K562 (cell line): ENCODE measurements around the gene MED22. TPM values are rescaled to one million over a fixed set of nuclear protein-coding genes. Genes with fewer than 3 reads are reported as not detected.
A peak's percentile ranks its signal among the peaks of the same experiment; 100 is the strongest.

Experiments used
- ATAC-seq: fragments of 200-7000 bp; cut with Tn5 transposase; 3 replicates; pipeline ENCODE4 v1.9.1; 2020; ENCODE audit warnings: moderate library complexity
- BruUV-seq: library from RNA; stranded (reverse); fragments of 400-500 nt; replicated peaks from 2 replicates; lab custom pipeline; 2021; lab: Mats Ljungman, UMichigan
- CTCF ChIA-PET: fragments of 300-600 bp; formaldehyde crosslinking; extraction: SDS; loops from one replicate; lab custom pipeline; 2021; ENCODE audit warnings: low intra/inter-chr PET ratio; lab: Yijun Ruan, JAX
- POLR2A ChIA-PET: fragments of 300-600, 350-650 bp; sonication (Branson Sonifier 250); formaldehyde crosslinking; extraction: SDS; loops from one replicate; lab custom pipeline; 2021; ENCODE audit warnings: antibody characterized with exemption, inconsistent platforms; lab: Yijun Ruan, JAX
- DNase-seq, 4 experiments: peaks; one replicate each; pipeline versions ENCODE4 v3.0.0 to v3.0.0-alpha.2; 2011 to 2018; ENCODE audit warnings: low spot score in 3 of 4, mixed read lengths in 3 of 4; ENCODE audit errors: extremely low read depth in 1 of 4
- FAIRE-seq: peaks from 2 replicates; lab custom pipeline; 2011; peaks lifted over from hg19 to GRCh38; lab: Jason Lieb, UNC
- H2AFZ ChIP-seq: 2 replicates; pipeline ENCODE4 v1.6.0; 2011; ENCODE audit warnings: low read depth, low read length, control low read depth, inconsistent platforms
- H3K27ac ChIP-seq: fragments of 200-600 bp; 3 replicates; pipeline ENCODE4 v1.8.0; 2011; ENCODE audit warnings: low read depth, mild to moderate bottlenecking, control low read depth, inconsistent platforms, low read length, moderate library complexity, mixed read lengths; ENCODE audit errors: extremely low read depth
- H3K27me3 ChIP-seq, 2 experiments: fragments of 300-600 bp in 1 of 2; 2 replicates in 1 of 2; 3 replicates in 1 of 2; pipeline versions ENCODE4 v1.6.0 to v1.8.0; 2011; ENCODE audit warnings: inconsistent platforms in 2 of 2, low read length in 2 of 2, mild to moderate bottlenecking in 1 of 2, mixed read lengths in 1 of 2, moderate library complexity in 1 of 2; ENCODE audit not compliant: control insufficient read depth in 2 of 2, insufficient read depth in 2 of 2
- H3K36me3 ChIP-seq: fragments of 300-600 bp; 3 replicates; pipeline ENCODE4 v1.8.0; 2011; ENCODE audit warnings: mild to moderate bottlenecking, low read length, inconsistent platforms; ENCODE audit not compliant: control insufficient read depth, insufficient read depth
- H3K4me1 ChIP-seq, 2 experiments: fragments of 200-600 bp in 1 of 2; replicated peaks in 1 of 2; 2 replicates in 1 of 2; 3 replicates in 1 of 2; pipeline versions ENCODE4 v1.5.1 to v1.8.0; 2011; ENCODE audit warnings: inconsistent platforms in 2 of 2, low read length in 2 of 2, mild to moderate bottlenecking in 1 of 2, mixed read lengths in 1 of 2, moderate library complexity in 1 of 2; ENCODE audit not compliant: control insufficient read depth in 2 of 2, insufficient read depth in 2 of 2
- H3K4me2 ChIP-seq: 2 replicates; pipeline ENCODE4 v1.6.1; 2011; ENCODE audit warnings: low read length, control low read depth, inconsistent platforms, mixed read lengths; ENCODE audit not compliant: insufficient read depth
- H3K4me3 ChIP-seq: fragments of 200-600 bp; sonication (generic), shearing (Covaris generic); 2 replicates; pipeline ENCODE4 v1.5.1; 2016; ENCODE audit warnings: control low read depth, inconsistent platforms
- H3K79me2 ChIP-seq: fragments of 200-600 bp; 3 replicates; pipeline ENCODE4 v1.8.0; 2011; ENCODE audit warnings: low read length, inconsistent platforms; ENCODE audit not compliant: control insufficient read depth, insufficient read depth
- H3K9ac ChIP-seq, 2 experiments: 2 replicates each; pipeline versions ENCODE4 v1.6.0 to v1.6.1; 2011; ENCODE audit warnings: low read depth in 2 of 2, low read length in 2 of 2, control low read depth in 1 of 2, inconsistent platforms in 1 of 2, mild to moderate bottlenecking in 1 of 2, mixed read lengths in 1 of 2; ENCODE audit not compliant: insufficient read depth in 1 of 2
- H3K9me1 ChIP-seq: one replicate; pipeline ENCODE4 v1.6.0; 2011; ENCODE audit warnings: inconsistent platforms, mild to moderate bottlenecking, low read length, moderate library complexity; ENCODE audit not compliant: control insufficient read depth, insufficient read depth
- H3K9me3 ChIP-seq: replicated peaks from 2 replicates; pipeline ENCODE4 v1.5.1; 2011; ENCODE audit warnings: low read depth, low read length, inconsistent platforms; ENCODE audit not compliant: control insufficient read depth, insufficient read depth
- H4K20me1 ChIP-seq: replicated peaks from 2 replicates; pipeline ENCODE4 v1.6.1; 2011; ENCODE audit warnings: low read length, inconsistent platforms, mixed read lengths; ENCODE audit not compliant: control insufficient read depth, insufficient read depth
- ARID2 ChIP-seq: fragments of 450-650 bp; IDR thresholded peaks from 2 replicates; pipeline ENCODE4 v1.6.1; 2017; ENCODE audit warnings: antibody characterized with exemption, mild to moderate bottlenecking
- ELF1 ChIP-seq: fragments of 200-800 bp; sonication (Bioruptor generic); IDR thresholded peaks from 2 replicates; pipeline ENCODE4 v1.6.1; 2016; ENCODE audit warnings: missing genetic modification characterization, missing compliant biosample characterization
- HOXB6 ChIP-seq: fragments of 250-450 bp; sonication (Bioruptor Pico); IDR thresholded peaks from 2 replicates; pipeline ENCODE4 v1.5.1; 2022; ENCODE audit warnings: mild to moderate bottlenecking, borderline replicate concordance
- KDM4B ChIP-seq, 2 experiments: fragments of 450-650 bp in 1 of 2; sonication (generic) in 1 of 2; IDR thresholded peaks; 2 replicates each; pipeline ENCODE4 v1.6.1; 2016 to 2017; ENCODE audit warnings: borderline replicate concordance in 2 of 2, antibody characterized with exemption in 1 of 2, low read depth in 1 of 2, mild to moderate bottlenecking in 1 of 2
- MAFK ChIP-seq: IDR thresholded peaks from 2 replicates; pipeline ENCODE4 v1.6.1; 2011; ENCODE audit warnings: low read length, improper control_type of control experiment
- POLR2A ChIP-seq: fragments of 450-650 bp; conservative IDR thresholded peaks from 2 replicates; pipeline ENCODE4 v1.6.1; 2016
- POLR2AphosphoS5 ChIP-seq: IDR thresholded peaks from 2 replicates; pipeline ENCODE4 v1.6.1; 2011; ENCODE audit warnings: mild to moderate bottlenecking, low read depth, low read length, moderate library complexity; ENCODE audit not compliant: control insufficient read depth, insufficient read depth
- RBFOX2 ChIP-seq: fragments of 200-400 bp; formaldehyde crosslinking; IDR thresholded peaks from 2 replicates; pipeline ENCODE4 v1.6.1; 2017; ENCODE audit warnings: low read depth, mild to moderate bottlenecking, low read length, moderate library complexity
- RBM25 ChIP-seq: fragments of 200-400 bp; formaldehyde crosslinking; IDR thresholded peaks from 2 replicates; pipeline ENCODE4 v1.6.1; 2018; ENCODE audit warnings: low read length, low read depth, moderate library complexity; ENCODE audit not compliant: severe bottlenecking
- TCFL5 ChIP-seq: fragments of 250-450 bp; sonication (Bioruptor Pico); conservative IDR thresholded peaks from 2 replicates; pipeline ENCODE4 v1.6.1; 2021; ENCODE audit warnings: mild to moderate bottlenecking, moderate library complexity, matching md5 sums
- ZFP1 ChIP-seq: fragments of 450-650 bp; formaldehyde crosslinking; IDR thresholded peaks from 2 replicates; pipeline ENCODE4 v1.4.0; 2020; ENCODE audit warnings: mild to moderate bottlenecking, mixed read lengths
- ZFPM2 ChIP-seq: fragments of 250-450 bp; sonication (Bioruptor Pico); IDR thresholded peaks from 2 replicates; pipeline ENCODE4 v1.5.1; 2022; ENCODE audit warnings: mild to moderate bottlenecking
- ZNF121 ChIP-seq: sonication (generic); formaldehyde crosslinking; conservative IDR thresholded peaks from 2 replicates; pipeline ENCODE4 v1.8.0; 2022; ENCODE audit warnings: missing genetic modification reagents
- ZNF551 ChIP-seq: fragments of 250-450 bp; sonication (Bioruptor Pico); IDR thresholded peaks from 2 replicates; pipeline ENCODE4 v1.5.0; 2021; ENCODE audit warnings: mild to moderate bottlenecking, moderate library complexity
- WGBS: fragments of 100-300 bp; shearing (Covaris generic); methylation state at CpG from one replicate; pipeline ENCODE4 v1.1.6; 2016; ENCODE audit warnings: low coverage, mixed read lengths; ENCODE audit not compliant: insufficient coverage; ENCODE audit errors: missing lambda C conversion rate; 5-methylcytosine and 5-hydroxymethylcytosine counted together
- in situ Hi-C: fragments of 300-500 bp; cut with MboI; formaldehyde crosslinking; loops from 4 replicates; pipeline ENCODE4 v1.15.0; 2018; ENCODE audit warnings: inconsistent platforms, mixed read lengths
- intact Hi-C: fragments of 100-400 bp; cut with micrococcal nuclease; formaldehyde crosslinking; loops from 2 replicates; pipeline ENCODE4 v1.14.2; 2022
- polyA plus RNA-seq, 8 experiments: library from polyadenylated mRNA; depleted of rRNA in 4 of 8; stranded (reverse) in 5 of 8; unstranded in 3 of 8; fragments of >200 nt; fragmentation: Nextera tagmentation in 2 of 8; fragmentation: Illumina TruSeq in 1 of 8; extraction: Ambion mirVana in 2 of 8; extraction: Trizol in 1 of 8; gene quantifications; 2 replicates each; pipeline versions ENCODE4 v1.2.1 to v1.2.3, GENCODE V29; 2011 to 2014; ENCODE audit warnings: inconsistent platforms in 1 of 8, missing spikeins in 1 of 8
- total RNA-seq, 7 experiments: library from RNA; depleted of rRNA in 6 of 7; stranded (reverse); fragments of >200 nt in 6 of 7; fragmentation: Illumina TruSeq in 2 of 7; extraction: Trizol in 2 of 7; gene quantifications; 2 replicates each; pipeline versions ENCODE4 v1.2.1 to v1.2.3, GENCODE V29; 2011 to 2021; ENCODE audit warnings: low replicate concordance in 1 of 7
- TF ChIP-seq, protein P1 (sequence below): sonication (generic); formaldehyde crosslinking; IDR thresholded peaks from 2 replicates; pipeline ENCODE4 v1.8.0; 2022; ENCODE audit warnings: missing genetic modification reagents, mild to moderate bottlenecking, moderate library complexity, borderline replicate concordance
- TF ChIP-seq, protein P2 (sequence below): fragments of 250-450 bp; sonication (Bioruptor Pico); IDR thresholded peaks from 2 replicates; pipeline ENCODE4 v1.8.0; 2021; ENCODE audit warnings: moderate library complexity, mild to moderate bottlenecking, inconsistent platforms
- TF ChIP-seq, protein P3 (sequence below): fragments of 450-650 bp; IDR thresholded peaks from 2 replicates; pipeline ENCODE4 v1.6.1; 2018; ENCODE audit not compliant: partially characterized antibody

The MED22 gene
- total and polyA plus RNA-seq, 9 of the 15 experiments (the other 6 are each of a cell fraction or from before 2014, with no cell fraction given), result 0.73 to 35.6 (median 22.3) TPM

DNA sequence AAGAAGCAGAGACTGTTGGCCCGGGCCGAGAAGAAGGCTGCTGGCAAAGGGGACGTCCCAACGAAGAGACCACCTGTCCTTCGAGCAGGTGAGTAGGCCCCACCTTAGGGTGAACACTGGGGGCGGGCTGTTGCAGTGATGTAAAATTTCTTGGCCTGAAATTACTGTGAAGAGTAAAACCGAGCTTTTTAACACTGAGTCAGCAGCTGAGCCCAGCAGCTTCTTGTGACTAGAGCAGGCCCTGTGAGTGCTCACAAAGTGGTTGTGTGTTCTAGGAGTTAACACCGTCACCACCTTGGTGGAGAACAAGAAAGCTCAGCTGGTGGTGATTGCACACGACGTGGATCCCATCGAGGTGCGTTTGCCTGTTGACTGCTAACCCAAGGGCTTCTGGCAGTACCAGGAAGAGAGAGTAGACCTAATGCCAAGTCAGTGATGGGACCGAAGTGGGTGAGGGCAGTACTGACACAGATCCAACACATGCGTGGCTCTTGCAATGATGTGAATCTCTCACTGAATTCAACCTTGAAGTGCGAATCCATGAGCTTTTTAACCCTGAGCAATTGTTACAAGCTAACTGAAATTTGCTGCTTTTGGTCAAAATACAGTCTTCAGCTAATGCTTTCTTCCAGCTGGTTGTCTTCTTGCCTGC, 2.2 kb upstream of the MED22 start:
- in situ Hi-C loops (no loop called here), intact Hi-C loops (no loop called here)
- DNase-seq (no peak), ATAC-seq (no peak), FAIRE-seq (no peak)
- Histone ChIP-seq H3K79me2 (peaks cover 61% of the 10 kb centered on the region), H3K9me1 (peaks cover 3% of the 10 kb centered on the region), H4K20me1 (peaks cover 32% of the 10 kb centered on the region), H2AFZ (no peak overlapping the region), H3K4me1 (peaks cover 19 to 36% of the 10 kb centered on the region in 2 experiments; a peak in 4 of 5 replicates), H3K27me3 (no peaks in the 10 kb centered on the region), H3K9ac (peak overlapping the region; percentile 100), H3K9me3 (no peaks in the 10 kb centered on the region), H3K4me3 (peak overlapping the region; percentile 100; the same call in 1 of the 2 replicates), H3K4me2 (peak overlapping the region; percentile 93), H3K36me3 (peaks cover 71% of the 10 kb centered on the region), H3K27ac (peak overlapping the region; percentile 98)
- ChIA-PET CTCF (no interaction called here), POLR2A (interaction anchor here (0.8 to 7.4 kb wide), 12 partner anchors 10 to 163 kb away, joined by 3 to 33 read pairs (median 7); partner anchors contain the start of genes ABO, CACFD1 and STKLD1)
- WGBS, result 84% methylated on average over 13 of the region's 15 CpGs
- no TSS peak for BruUV-seq
- no peak for TF ChIP-seq ZFPM2 (CRISPR knock-in tag)
- no peak for TF ChIP-seq ZFP1 (CRISPR knock-in tag)
- no peak for TF ChIP-seq ELF1 (tag)
- TF ChIP-seq KDM4B (IDR thresholded peaks at IDR 0.05; ENCODE audit: borderline replicate concordance in 2 of 2, low read depth in 1 of 2), result no peak
- TF ChIP-seq ZNF551 (CRISPR knock-in tag), result no peak
- TF ChIP-seq, protein P1, sequence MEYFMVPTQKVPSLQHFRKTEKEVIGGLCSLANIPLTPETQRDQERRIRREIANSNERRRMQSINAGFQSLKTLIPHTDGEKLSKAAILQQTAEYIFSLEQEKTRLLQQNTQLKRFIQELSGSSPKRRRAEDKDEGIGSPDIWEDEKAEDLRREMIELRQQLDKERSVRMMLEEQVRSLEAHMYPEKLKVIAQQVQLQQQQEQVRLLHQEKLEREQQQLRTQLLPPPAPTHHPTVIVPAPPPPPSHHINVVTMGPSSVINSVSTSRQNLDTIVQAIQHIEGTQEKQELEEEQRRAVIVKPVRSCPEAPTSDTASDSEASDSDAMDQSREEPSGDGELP (CRISPR knock-in tag), result 0 out of 2 replicates have a peak, but pooled peaks have one; percentile 12
- TF ChIP-seq HOXB6 (CRISPR knock-in tag), result no peak
- TF ChIP-seq POLR2A, result peak; percentile 14; the same call in 1 of the 2 replicates
- no peak for TF ChIP-seq ARID2
- TF ChIP-seq, protein P2, sequence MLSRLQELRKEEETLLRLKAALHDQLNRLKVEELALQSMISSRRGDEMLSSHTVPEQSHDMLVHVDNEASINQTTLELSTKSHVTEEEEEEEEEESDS (CRISPR knock-in tag), result no peak
- TF ChIP-seq, protein P3, sequence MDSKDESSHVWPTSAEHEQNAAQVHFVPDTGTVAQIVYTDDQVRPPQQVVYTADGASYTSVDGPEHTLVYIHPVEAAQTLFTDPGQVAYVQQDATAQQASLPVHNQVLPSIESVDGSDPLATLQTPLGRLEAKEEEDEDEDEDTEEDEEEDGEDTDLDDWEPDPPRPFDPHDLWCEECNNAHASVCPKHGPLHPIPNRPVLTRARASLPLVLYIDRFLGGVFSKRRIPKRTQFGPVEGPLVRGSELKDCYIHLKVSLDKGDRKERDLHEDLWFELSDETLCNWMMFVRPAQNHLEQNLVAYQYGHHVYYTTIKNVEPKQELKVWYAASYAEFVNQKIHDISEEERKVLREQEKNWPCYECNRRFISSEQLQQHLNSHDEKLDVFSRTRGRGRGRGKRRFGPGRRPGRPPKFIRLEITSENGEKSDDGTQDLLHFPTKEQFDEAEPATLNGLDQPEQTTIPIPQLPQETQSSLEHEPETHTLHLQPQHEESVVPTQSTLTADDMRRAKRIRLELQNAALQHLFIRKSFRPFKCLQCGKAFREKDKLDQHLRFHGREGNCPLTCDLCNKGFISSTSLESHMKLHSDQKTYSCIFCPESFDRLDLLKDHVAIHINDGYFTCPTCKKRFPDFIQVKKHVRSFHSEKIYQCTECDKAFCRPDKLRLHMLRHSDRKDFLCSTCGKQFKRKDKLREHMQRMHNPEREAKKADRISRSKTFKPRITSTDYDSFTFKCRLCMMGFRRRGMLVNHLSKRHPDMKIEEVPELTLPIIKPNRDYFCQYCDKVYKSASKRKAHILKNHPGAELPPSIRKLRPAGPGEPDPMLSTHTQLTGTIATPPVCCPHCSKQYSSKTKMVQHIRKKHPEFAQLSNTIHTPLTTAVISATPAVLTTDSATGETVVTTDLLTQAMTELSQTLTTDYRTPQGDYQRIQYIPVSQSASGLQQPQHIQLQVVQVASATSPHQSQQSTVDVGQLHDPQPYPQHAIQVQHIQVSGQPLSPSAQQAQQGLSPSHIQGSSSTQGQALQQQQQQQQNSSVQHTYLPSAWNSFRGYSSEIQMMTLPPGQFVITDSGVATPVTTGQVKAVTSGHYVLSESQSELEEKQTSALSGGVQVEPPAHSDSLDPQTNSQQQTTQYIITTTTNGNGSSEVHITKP, result no peak
- no peak for TF ChIP-seq ZNF121 (CRISPR knock-in tag)
- peak; percentile 35; the same call in 1 of the 2 replicates for TF ChIP-seq POLR2AphosphoS5
- peak; percentile 64 for TF ChIP-seq RBFOX2
- TF ChIP-seq RBM25, result no peak
- TF ChIP-seq MAFK, result no peak
- TF ChIP-seq TCFL5 (CRISPR knock-in tag), result no peak
